ENCODE results near the gene ATP6V0A1.
"Not testable (repeated sequence)": the region's sequence is repeated elsewhere in the genome, so short reads cannot be mapped to it uniquely, and the experiment has no call there.

ATP6V0A1 gene

DNA sequence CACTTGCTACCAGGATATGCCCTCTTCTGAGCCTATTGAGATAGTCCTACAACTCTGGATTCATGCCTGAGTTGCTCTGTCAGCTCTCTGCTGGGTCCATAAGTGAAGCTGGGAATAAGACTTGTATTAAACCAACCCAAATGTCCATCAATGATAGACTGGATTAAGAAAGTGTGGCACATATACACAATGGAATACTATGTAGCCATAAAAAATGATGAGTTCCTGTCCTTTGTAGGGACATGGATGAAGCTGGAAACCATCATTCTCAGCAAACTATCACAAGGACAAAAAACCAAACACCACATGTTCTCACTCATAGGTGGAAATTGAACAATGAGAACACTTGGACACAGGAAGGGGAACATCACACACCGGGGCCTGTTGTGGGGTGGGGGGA, 19.1 kb downstream of the ATP6V0A1 start:
- DNase-seq: not testable (repeated sequence)

GRCh38 chr17:42484304-42484703, 25.6 kb downstream of the ATP6V0A1 start:
- peak; percentile 90 for DNase-seq

DNA sequence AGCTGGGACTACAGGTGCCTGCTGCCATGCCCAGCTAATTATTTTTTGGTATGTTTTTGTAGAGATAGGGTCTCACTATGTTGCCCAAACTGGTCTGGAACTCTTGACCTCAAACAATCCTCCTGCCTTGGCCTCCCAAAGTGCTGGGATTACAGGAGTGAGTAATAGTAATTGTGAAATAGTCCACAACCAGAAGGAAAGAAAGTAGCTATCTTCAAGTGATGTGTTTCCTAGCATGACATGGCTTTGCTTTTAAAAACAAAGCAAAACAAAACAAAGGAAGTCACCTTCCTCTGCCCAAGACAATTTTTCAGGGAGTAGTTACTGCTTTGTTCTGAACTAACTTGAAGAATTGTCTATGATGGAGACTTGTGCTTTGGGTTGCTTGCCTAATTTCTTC, 27.0 kb downstream of the ATP6V0A1 start:
- DNase-seq: no peak

- DNase-seq: no peak
Observed at GRCh38 chr17:42488032-42488431, 29.4 kb downstream of the ATP6V0A1 start.

DNA sequence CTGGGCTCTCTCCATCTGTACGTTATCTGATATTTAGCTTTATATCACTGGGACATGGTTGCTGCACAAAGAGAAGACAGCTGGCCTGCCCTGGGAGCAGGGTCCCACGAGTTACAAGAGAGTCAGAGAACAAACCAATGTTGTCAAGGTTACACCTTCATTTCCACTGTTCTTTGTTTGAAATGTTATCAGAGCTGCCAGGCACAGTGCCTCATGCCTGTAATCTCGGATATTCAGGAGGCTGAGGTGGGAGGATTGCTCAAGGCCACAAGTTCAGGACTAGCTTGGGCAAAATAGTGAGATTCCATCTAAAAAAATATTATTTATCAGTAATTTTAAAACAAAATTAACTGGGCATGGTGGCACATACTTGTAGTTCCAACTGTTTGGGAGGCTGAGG, 34.6 kb downstream of the ATP6V0A1 start:
- DNase-seq: no peak

DNA sequence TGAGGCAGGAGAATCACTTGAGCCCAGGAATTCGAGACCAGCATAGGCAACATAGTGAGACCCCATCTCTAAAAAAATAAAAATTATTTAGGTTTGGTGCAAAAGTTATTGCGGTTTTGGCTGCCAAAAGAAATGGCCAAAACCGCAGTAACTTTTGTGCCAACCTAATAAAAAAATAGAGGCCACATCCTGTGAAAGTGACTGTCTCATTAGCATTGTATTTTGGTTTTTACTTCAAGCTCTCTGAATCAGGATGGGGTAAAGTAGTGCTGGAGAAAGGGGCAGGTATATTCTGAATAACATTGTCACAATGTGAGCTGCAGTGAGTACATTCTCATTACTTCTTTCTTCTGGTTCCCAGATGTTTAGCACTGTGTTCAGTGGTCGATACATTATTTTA, 36.0 kb downstream of the ATP6V0A1 start:
- DNase-seq: no peak

DNA sequence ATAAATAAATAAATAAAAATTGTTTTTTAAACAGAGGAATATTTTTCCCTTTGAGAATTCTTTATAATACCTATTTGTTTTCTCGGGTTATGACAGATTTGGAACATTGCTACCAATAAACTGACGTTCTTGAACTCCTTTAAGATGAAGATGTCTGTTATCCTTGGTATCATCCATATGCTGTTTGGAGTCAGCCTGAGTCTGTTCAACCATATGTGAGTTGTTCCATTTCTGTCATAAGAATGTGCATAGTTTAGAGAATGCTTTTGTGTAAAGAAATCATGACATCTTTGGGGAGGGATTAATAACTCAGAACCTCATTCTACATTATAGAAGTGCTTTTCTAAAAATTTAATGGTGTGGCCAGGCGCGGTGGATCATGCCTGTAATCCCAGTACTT, 40.1 kb downstream of the ATP6V0A1 start:
- no peak for DNase-seq

- DNase-seq: no peak
Observed at GRCh38 chr17:42502091-42502490, 43.4 kb downstream of the ATP6V0A1 start.

DNA sequence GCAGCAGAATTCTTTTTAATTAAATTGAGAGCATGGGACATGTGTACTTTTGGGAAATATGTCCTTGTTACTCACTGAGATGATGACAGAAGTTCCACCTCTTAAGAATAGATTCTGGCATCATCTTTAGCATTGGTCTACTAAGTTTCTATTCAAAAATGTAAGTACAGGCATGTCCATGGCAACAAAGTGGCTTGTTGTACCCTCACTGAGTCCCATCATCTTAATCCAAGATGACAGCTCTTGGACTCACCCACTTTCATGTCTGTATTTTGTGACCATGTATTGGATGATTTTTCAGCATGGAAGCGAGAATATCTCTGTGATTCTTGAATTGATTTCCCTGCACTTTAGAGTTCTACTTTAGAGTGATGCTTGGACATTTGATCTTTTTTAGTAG, 44.2 kb downstream of the ATP6V0A1 start:
- no peak for DNase-seq

DNA sequence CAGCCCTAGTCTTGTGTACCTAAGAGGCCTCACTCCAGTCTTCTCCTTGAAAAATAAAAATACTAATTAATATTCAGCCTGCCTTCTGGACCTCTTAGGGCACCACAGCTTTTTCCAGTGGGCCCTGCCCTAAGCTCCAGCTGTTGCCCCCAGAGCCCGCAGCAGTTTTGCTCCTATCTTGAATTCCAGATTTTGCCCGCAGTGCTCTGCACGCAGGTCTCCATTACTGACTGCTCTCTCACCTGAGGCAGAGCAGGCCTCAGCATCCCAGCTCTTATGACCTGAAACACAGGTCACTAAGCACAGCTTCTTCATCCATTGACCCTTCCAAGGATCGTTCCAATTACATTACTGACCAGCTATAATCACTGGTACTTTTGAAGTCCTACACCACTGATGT, 49.0 kb downstream of the ATP6V0A1 start:
- no peak for DNase-seq

- DNase-seq: no peak
Observed at GRCh38 chr17:42508426-42509165, 49.9 kb downstream of the ATP6V0A1 start.

DNA sequence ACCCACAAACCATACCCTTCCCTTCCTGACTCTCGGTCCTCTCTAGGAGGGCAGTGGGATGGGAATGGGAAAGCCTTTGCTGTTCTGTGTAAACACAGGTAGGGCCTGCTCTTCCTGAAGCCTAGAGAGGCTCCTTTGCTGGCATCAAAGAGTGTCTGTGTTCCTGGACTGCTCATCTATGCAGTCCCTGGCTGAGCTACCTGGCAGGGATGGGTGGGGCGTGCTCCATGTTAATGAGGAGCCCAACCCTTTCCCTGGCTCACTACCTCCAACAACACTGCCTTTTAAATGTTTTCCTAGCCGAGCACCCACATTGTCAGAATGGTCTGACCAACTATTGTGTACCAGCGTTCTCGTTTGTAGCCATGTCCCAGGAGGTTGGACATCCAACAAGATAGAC, 50.7 kb downstream of the ATP6V0A1 start:
- no peak for DNase-seq

DNA sequence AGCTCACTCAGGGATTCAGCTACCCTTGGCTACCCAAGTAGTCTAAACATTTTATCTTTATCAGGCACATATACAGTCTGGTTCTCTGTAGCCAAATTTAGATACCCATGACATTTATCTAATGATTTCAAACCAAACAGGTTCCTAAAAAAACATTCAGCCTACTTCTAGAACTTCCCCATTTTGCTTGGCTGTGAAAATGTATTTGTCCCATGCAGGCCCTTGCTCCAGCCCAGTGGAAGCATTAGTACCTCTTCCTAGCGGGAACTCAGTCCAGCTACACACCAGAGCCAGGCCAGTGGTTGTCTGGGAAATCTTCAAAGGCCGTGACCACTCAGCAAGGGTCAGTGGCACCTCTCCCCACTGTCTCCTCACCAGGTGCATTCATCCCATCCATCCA, 51.2 kb downstream of the ATP6V0A1 start:
- no peak for DNase-seq

- DNase-seq: no peak
Observed at GRCh38 chr17:42512246-42512645, 53.6 kb downstream of the ATP6V0A1 start.

GRCh38 chr17:42512733-42513251, 54.1 kb downstream of the ATP6V0A1 start:
- DNase-seq: no peak

GRCh38 chr17:42513686-42514085, 55.0 kb downstream of the ATP6V0A1 start:
- DNase-seq: no peak

GRCh38 chr17:42514279-42514678, 55.6 kb downstream of the ATP6V0A1 start:
- DNase-seq: no peak

GRCh38 chr17:42514867-42515266, 56.2 kb downstream of the ATP6V0A1 start:
- DNase-seq: no peak

DNA sequence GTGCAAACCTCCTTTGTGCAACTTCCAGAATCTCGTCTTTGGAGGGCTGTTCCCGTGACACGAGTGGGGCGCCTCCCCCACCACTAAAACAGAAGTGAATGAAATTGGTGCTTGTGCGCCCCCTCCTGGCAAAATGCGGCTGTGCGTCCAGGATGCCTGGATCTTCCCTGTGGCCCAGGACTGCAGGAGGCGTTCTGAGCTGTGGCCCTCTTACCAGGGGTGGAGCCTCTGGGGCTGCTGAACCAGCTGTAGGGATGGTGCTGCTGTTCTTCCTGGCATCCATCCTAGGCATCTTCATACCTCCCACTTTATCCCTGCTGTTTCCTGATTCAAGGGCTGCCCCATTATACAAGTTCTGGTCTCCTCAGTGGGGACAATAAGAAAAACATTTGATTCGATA, 58.8 kb downstream of the ATP6V0A1 start:
- DNase-seq: peak; percentile 84

GRCh38 chr17:42518046-42518754, 59.5 kb downstream of the ATP6V0A1 start:
- no peak for DNase-seq

GRCh38 chr17:42518755-42519545, 60.3 kb downstream of the ATP6V0A1 start:
- no peak for DNase-seq

DNA sequence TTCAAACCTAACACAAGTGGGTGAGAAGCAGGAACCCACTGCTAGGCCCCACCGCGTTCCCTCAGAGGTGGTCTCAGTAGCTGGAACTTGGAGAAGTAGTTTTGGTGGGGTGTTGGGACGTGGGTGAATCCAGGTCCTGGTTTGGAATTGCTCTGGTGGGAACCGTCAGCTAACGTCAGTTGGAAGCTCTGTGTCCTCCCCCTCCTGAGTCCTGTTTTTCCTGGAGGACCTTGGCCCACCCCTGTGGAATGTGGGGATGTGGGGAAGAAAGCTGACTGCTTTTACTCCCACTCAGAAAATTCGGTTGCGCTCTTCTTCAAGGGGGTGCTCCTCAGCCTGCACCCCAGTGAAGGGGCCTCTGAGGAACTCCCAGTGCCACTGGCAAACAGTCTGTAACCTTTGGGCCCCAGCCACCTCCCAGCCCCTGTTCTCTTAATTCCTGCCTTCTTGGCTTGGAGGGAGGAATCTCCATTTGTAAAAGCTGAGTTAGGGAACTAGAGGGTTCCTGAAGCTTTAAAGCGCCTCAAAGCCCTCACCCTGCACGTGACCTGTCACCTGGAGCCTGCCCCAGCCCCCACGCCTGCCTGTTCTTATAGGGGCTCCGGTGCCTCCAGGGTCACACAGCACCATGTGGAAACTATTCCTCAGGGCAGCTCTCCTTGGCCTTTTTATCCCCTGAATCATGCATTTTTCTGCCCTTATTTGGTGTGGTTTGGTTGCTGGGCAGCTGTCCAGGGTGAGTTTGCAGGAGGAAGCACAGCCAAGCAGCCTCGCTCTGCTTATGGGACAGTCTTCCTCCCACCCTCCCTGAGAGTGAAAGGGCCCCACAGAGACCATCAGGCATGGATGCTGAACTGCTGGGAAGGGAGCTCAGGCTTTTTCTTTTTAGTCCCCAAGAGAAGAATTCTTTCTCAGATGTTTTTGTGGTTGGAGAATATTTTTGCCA, 61.1 kb downstream of the ATP6V0A1 start:
- DNase-seq: no peak
